Sigmoid colon (tissue), 7 donors: ENCODE measurements around the gene RAB4A. TPM values are rescaled to one million over a fixed set of nuclear protein-coding genes. Genes with fewer than 3 reads are reported as not detected.
"Not testable (repeated sequence)": the region's sequence is repeated elsewhere in the genome, so short reads cannot be mapped to it uniquely, and the experiment has no call there.

Experiments used
- DNase-seq: peaks from one replicate; pipeline ENCODE4 v3.0.0-alpha.2; 2019
- H3K27ac ChIP-seq, 4 donors: fragments of 200-600 bp; sonication (generic); one replicate each; pipeline ENCODE4 v1.5.1; 2016 to 2019; ENCODE audit warnings: mild to moderate bottlenecking in 1 of 4
- H3K27me3 ChIP-seq, 3 donors: fragments of 200-600 bp; sonication (generic); one replicate each; pipeline ENCODE4 v1.5.1; 2019; ENCODE audit warnings: mild to moderate bottlenecking in 1 of 3
- H3K36me3 ChIP-seq, 4 donors: fragments of 200-600 bp; sonication (generic); one replicate each; pipeline ENCODE4 v1.5.1; 2016 to 2019
- H3K4me1 ChIP-seq, 4 donors: fragments of 200-600 bp; sonication (generic); one replicate each; pipeline ENCODE4 v1.5.1; 2017 to 2019
- H3K4me3 ChIP-seq, 4 donors: fragments of 200-600 bp; sonication (generic); one replicate each; pipeline ENCODE4 v1.5.1; 2017 to 2019; ENCODE audit warnings: mild to moderate bottlenecking in 2 of 4, moderate library complexity in 1 of 4
- H3K9me3 ChIP-seq, 4 donors: fragments of 200-600 bp in 3 of 4; sonication (generic) in 3 of 4; one replicate each; pipeline versions ENCODE4 v1.5.1 to v1.6.1; 2013 to 2019
- CTCF ChIP-seq, 4 experiments: fragments of 450-650 bp in 3 of 4; fragments of 200-600 bp in 1 of 4; IDR thresholded peaks; one replicate each; pipeline ENCODE4 v1.5.1; 2016 to 2019; ENCODE audit warnings: antibody characterized with exemption in 4 of 4, mild to moderate bottlenecking in 3 of 4, moderate library complexity in 2 of 4
- EP300 ChIP-seq, 4 donors: sonication (generic); formaldehyde crosslinking; IDR thresholded peaks; one replicate each; pipeline ENCODE4 v1.6.1; 2017; ENCODE audit warnings: antibody characterized with exemption in 4 of 4
- POLR2A ChIP-seq, 2 donors: fragments of 450-650 bp; IDR thresholded peaks; one replicate each; pipeline ENCODE4 v1.6.1; 2016; ENCODE audit warnings: antibody characterized with exemption in 2 of 2, mild to moderate bottlenecking in 2 of 2, moderate library complexity in 2 of 2
- POLR2AphosphoS5 ChIP-seq, 4 donors: sonication (generic); formaldehyde crosslinking; IDR thresholded peaks; one replicate each; pipeline ENCODE4 v1.6.1; 2017; ENCODE audit warnings: antibody characterized with exemption in 4 of 4
- WGBS, 2 donors: extraction: QIAGEN DNeasy Blood & Tissue Kit; methylation state at CpG; one replicate each; pipeline ENCODE4 v1.1.7; 2013; 5-methylcytosine and 5-hydroxymethylcytosine counted together
- intact Hi-C: fragments of 100-400 bp; cut with DNase I; formaldehyde crosslinking; loops from one replicate; pipeline ENCODE4 v1.15.1; 2023
- polyA plus RNA-seq, 3 donors: library from polyadenylated mRNA; stranded (reverse); fragments of 200-250 nt; gene quantifications; one replicate each; pipeline ENCODE4 v1.2.3, GENCODE V29; 2013
- total RNA-seq, 4 donors: library from RNA; depleted of rRNA; stranded (reverse); fragments of >200 nt; gene quantifications; one replicate each; pipeline ENCODE4 v1.1.0, GENCODE V29; 2016
- donor health status: healthy with polysubstance abuse.
- donor health status: Bipolar disorder and iron deficiency.
- donor health status: healthy.

The RAB4A gene
- total and polyA plus RNA-seq, 7 donors = 35.8 to 83.7 (median 52.4) TPM

GRCh38 chr1:229285440-229285839 lies 14.5 kb downstream of the RAB4A start:
- Histone ChIP-seq H3K36me3 (peaks cover 0 to 13% (median 0%) of the 10 kb centered on the region in 4 donors), H3K27ac (no peak overlapping the region), H3K27me3 (no peaks in the 10 kb centered on the region), H3K4me3 (no peak overlapping the region), H3K9me3 (no peaks in the 10 kb centered on the region), H3K4me1 (peaks cover 0 to 19% (median 10%) of the 10 kb centered on the region in 4 donors)
- WGBS, 2 donors = 76 to 80% methylated on average over 2 of the region's 2 CpGs
- no peak for DNase-seq
- no peak for TF ChIP-seq CTCF (IDR thresholded peaks at IDR 0.05)
- no peak for TF ChIP-seq POLR2AphosphoS5 (IDR thresholded peaks at IDR 0.05)
- no peak for TF ChIP-seq EP300 (IDR thresholded peaks at IDR 0.05)
- no peak for TF ChIP-seq POLR2A (IDR thresholded peaks at IDR 0.05)
- intact Hi-C loops = no loop called here

GRCh38 chr1:229286099-229286766 lies 15.3 kb downstream of the RAB4A start:
- no peak for DNase-seq
- Histone ChIP-seq H3K36me3 (peaks cover 0 to 18% (median under 1%) of the 10 kb centered on the region in 4 donors), H3K27ac (no peak overlapping the region), H3K9me3 (no peaks in the 10 kb centered on the region), H3K4me3 (no peak overlapping the region), H3K4me1 (peaks cover 0 to 19% (median 10%) of the 10 kb centered on the region in 4 donors), H3K27me3 (no peaks in the 10 kb centered on the region)
- intact Hi-C loops = no loop called here
- WGBS, 2 donors = 77 to 83% methylated on average over 2 of the region's 2 CpGs
- no peak for TF ChIP-seq POLR2A (IDR thresholded peaks at IDR 0.05)
- no peak for TF ChIP-seq POLR2AphosphoS5 (IDR thresholded peaks at IDR 0.05)
- no peak for TF ChIP-seq EP300 (IDR thresholded peaks at IDR 0.05)
- TF ChIP-seq CTCF (IDR thresholded peaks at IDR 0.05) = no peak

GRCh38 chr1:229287267-229287666 lies 16.4 kb downstream of the RAB4A start:
- no peak overlapping the region for H3K27ac ChIP-seq
- H3K36me3 ChIP-seq = peaks cover 0 to 20% (median 2%) of the 10 kb centered on the region in 4 donors
- H3K27me3 ChIP-seq = no peaks in the 10 kb centered on the region
- 89 to 93% methylated on average over 1 of the region's 1 CpG for WGBS, 2 donors
- no peak overlapping the region for H3K4me3 ChIP-seq
- DNase-seq = no peak
- H3K9me3 ChIP-seq = no peaks in the 10 kb centered on the region
- peaks cover 0 to 19% (median 10%) of the 10 kb centered on the region in 4 donors for H3K4me1 ChIP-seq
- TF ChIP-seq EP300 (IDR thresholded peaks at IDR 0.05) (no peak), POLR2A (IDR thresholded peaks at IDR 0.05) (no peak), CTCF (IDR thresholded peaks at IDR 0.05) (no peak), POLR2AphosphoS5 (IDR thresholded peaks at IDR 0.05) (no peak)
- intact Hi-C loops = no loop called here

GRCh38 chr1:229288516-229288915 lies 17.6 kb downstream of the RAB4A start:
- no peak for TF ChIP-seq CTCF (IDR thresholded peaks at IDR 0.05)
- no peak for TF ChIP-seq POLR2A (IDR thresholded peaks at IDR 0.05)
- TF ChIP-seq EP300 (IDR thresholded peaks at IDR 0.05) = no peak
- no peak for TF ChIP-seq POLR2AphosphoS5 (IDR thresholded peaks at IDR 0.05)
- Histone ChIP-seq H3K27me3 (no peaks in the 10 kb centered on the region), H3K9me3 (no peaks in the 10 kb centered on the region), H3K4me3 (no peak overlapping the region), H3K36me3 (peaks cover 0 to 20% (median 2%) of the 10 kb centered on the region in 4 donors), H3K27ac (no peak overlapping the region), H3K4me1 (peaks cover 0 to 19% (median 4%) of the 10 kb centered on the region in 4 donors)
- intact Hi-C loops = no loop called here
- no peak for DNase-seq
- WGBS, 2 donors = 77 to 85% methylated on average over 1 of the region's 1 CpG

GRCh38 chr1:229291686-229292085 lies 20.8 kb downstream of the RAB4A start:
- H3K9me3 ChIP-seq, H3K4me3 ChIP-seq, H3K27ac ChIP-seq, intact Hi-C loops, H3K27me3 ChIP-seq, DNase-seq: not testable (repeated sequence)
- peaks cover 0 to 20% (median 2%) of the 10 kb centered on the region in 4 donors for H3K4me1 ChIP-seq
- peaks cover 0 to 34% (median 5%) of the 10 kb centered on the region in 4 donors for H3K36me3 ChIP-seq
- WGBS, 2 donors = 96 to 99% methylated on average over 3 to 4 of the region's 4 CpGs
